ENCODE results near the gene PSMD11.

GRCh38 chr17:32467949-32468348 is 23.6 kb downstream of the PSMD11 start:
- TF ChIP-seq CTCF (IDR thresholded peaks at IDR 0.05): no peak
- no peak for TF ChIP-seq POLR2A (IDR thresholded peaks at IDR 0.05; ENCODE audit: low read length)
- TF ChIP-seq ESRRA (IDR thresholded peaks at IDR 0.05; ENCODE audit: borderline replicate concordance, low read length): no peak
- TF ChIP-seq RAD21 (conservative IDR thresholded peaks at IDR 0.05 in 1 of 2, IDR thresholded peaks at IDR 0.05 in 1 of 2): no peak
- TF ChIP-seq PBX3 (IDR thresholded peaks at IDR 0.05): no peak
- no peak for TF ChIP-seq CEBPB (IDR thresholded peaks at IDR 0.05)
- no peak for TF ChIP-seq MAX (IDR thresholded peaks at IDR 0.05)
- no peak for TF ChIP-seq MYC (IDR thresholded peaks at IDR 0.05; ENCODE audit: borderline replicate concordance, low read length)
- TF ChIP-seq SMC3 (IDR thresholded peaks at IDR 0.05): no peak
- no peak for TF ChIP-seq KDM1A (IDR thresholded peaks at IDR 0.05; ENCODE audit: low read depth)

Measured in A549 (cell line).